Activated CD4-positive, alpha-beta T cell treated with anti-CD3 and anti-CD28 coated beads for 36 hours (primary cell): Measurements from ENCODE around the gene DCP1B. TPM values are rescaled to one million over a fixed set of nuclear protein-coding genes. Genes with fewer than 3 reads are reported as not detected.
"Not testable (repeated sequence)": the region's sequence is repeated elsewhere in the genome, so short reads cannot be mapped to it uniquely, and the experiment has no call there.

ENCODE experiments used
- ATAC-seq: fragments of 200-7000 bp; cut with Tn5 transposase; one replicate; pipeline ENCODE4 v1.10.0; 2021; ENCODE audit warnings: mild to moderate bottlenecking, moderate library complexity
- CTCF ChIA-PET: fragments of 350-600 bp; sonication (Branson Sonifier 250); formaldehyde crosslinking; loops from one replicate; lab custom pipeline; 2021; ENCODE audit warnings: antibody characterized with exemption; lab: Charles Lee
- POLR2A ChIA-PET: fragments of 350-600 bp; sonication (Branson Sonifier 250); formaldehyde crosslinking; loops from one replicate; lab custom pipeline; 2021; ENCODE audit warnings: antibody characterized with exemption, inconsistent platforms; lab: Charles Lee
- DNase-seq: peaks from one replicate; pipeline ENCODE4 v3.0.0-alpha.2; 2020
- H3K27ac Mint-ChIP-seq: one replicate; pipeline ENCODE4 v1.8.0; 2021; ENCODE audit warnings: mixed read lengths
- H3K27me3 Mint-ChIP-seq: one replicate; pipeline ENCODE4 v1.8.0; 2021; ENCODE audit warnings: mixed read lengths
- H3K36me3 Mint-ChIP-seq: one replicate; pipeline ENCODE4 v1.8.0; 2021; ENCODE audit warnings: low read depth, mixed read lengths
- H3K4me1 Mint-ChIP-seq: one replicate; pipeline ENCODE4 v1.8.0; 2021; ENCODE audit warnings: mixed read lengths
- H3K4me3 Mint-ChIP-seq: one replicate; pipeline ENCODE4 v1.8.0; 2021; ENCODE audit warnings: mild to moderate bottlenecking, moderate library complexity, mixed read lengths
- H3K9me3 Mint-ChIP-seq: one replicate; pipeline ENCODE4 v1.8.0; 2021; ENCODE audit warnings: low read depth, mixed read lengths
- intact Hi-C, 2 experiments: fragments of 100-400 bp; cut with DNase I in 1 of 2; cut with micrococcal nuclease in 1 of 2; formaldehyde crosslinking; loops; one replicate each; pipeline versions ENCODE4 v1.14.2 to v1.15.1; 2022 to 2024; cut with DNase I, micrococcal nuclease
- total RNA-seq, 2 experiments: library from RNA; stranded (reverse); gene quantifications; one replicate each; pipeline ENCODE4 v1.2.3, GENCODE V29; 2021

The DCP1B gene
- total RNA-seq, 2 experiments from 2014 or later: 14.5 to 16.1 TPM

- H3K27ac Mint-ChIP-seq: no peak overlapping the region
- peaks cover 3% of the 10 kb centered on the region for H3K4me1 Mint-ChIP-seq
- no peaks in the 10 kb centered on the region for H3K27me3 Mint-ChIP-seq
- peaks cover 39% of the 10 kb centered on the region for H3K36me3 Mint-ChIP-seq
- no peak overlapping the region for H3K4me3 Mint-ChIP-seq
- intact Hi-C loops: no loop called here
- ChIA-PET POLR2A (no interaction called here), CTCF (interaction anchor here (0.8 kb wide), 1 partner anchor 12 kb away, joined by 3 read pairs; no protein-coding TSS in a partner anchor)
- no peak for DNase-seq
- ATAC-seq: no peak
- H3K9me3 Mint-ChIP-seq: peaks cover 2% of the 10 kb centered on the region
These were observed 58.0 kb downstream of the DCP1B start for GRCh38 chr12:1946296-1946695.

DNA sequence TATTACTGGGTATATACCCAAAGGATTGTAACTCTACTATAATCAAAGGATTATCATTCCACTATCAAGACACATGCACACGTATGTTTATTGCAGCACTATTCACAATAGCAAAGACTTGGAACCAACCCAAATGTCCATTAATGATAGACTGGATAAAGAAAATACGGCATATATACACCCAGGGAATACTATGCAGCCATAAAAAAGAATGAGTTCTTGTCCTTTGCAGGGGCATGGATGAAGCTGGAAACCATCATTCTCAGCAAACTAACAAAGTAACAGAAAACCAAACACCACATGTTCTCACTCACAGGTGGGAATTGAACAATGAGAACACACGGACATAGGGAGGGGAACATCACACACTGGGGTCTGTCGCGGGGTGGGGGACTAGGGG lies 58.8 kb downstream of the DCP1B start:
- H3K4me1 Mint-ChIP-seq, intact Hi-C loops, DNase-seq, ATAC-seq, H3K9me3 Mint-ChIP-seq, H3K27ac Mint-ChIP-seq, POLR2A ChIA-PET, H3K27me3 Mint-ChIP-seq, H3K4me3 Mint-ChIP-seq: not testable (repeated sequence)
- peaks cover 44% of the 10 kb centered on the region for H3K36me3 Mint-ChIP-seq
- CTCF ChIA-PET: interaction anchor here (0.8 kb wide), 1 partner anchor 12 kb away, joined by 3 read pairs; no protein-coding TSS in a partner anchor

DNA sequence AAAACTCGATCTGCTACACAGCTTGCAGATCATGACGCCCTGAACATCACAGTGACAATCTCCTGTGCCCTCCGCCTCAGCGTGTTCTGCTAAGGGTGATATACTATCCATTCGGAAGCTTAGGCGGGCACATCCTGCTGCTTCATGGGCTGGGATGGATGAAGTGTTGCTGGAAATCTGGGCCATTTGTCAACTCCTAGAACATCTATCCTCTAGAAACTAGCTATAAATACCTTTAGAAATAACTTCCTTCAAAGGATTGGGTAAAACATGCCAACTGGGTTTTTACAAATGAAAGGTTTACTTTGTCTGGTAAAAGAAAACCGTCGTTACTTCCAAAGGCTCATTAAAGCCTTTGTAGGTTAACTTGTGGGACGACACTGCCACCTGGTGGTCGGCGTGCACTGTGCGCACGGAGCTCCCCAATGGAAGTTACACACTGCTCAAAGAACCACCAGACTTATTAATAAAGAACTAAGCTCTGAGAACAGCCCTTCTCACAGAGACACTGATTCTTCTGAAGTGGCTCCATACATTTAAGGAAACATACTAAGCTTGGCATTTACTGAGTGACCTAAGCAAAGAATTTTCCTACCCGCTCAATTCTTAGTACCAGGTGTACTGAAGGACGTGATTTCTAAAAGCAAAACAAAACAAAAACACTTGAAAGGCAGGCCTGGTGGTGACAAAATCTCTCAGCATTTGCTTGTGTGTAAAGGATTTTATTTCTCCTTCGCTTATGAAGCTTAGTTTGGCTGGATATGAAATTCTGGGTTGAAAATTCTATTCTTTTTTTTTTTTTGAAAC lies 64.3 kb downstream of the DCP1B start:
- Mint-ChIP-seq H3K9me3 (peaks cover under 1% of the 10 kb centered on the region), H3K27me3 (no peaks in the 10 kb centered on the region), H3K27ac (no peak overlapping the region), H3K4me3 (no peak overlapping the region), H3K36me3 (peaks cover 19% of the 10 kb centered on the region), H3K4me1 (peaks cover 4% of the 10 kb centered on the region)
- intact Hi-C loops: loop anchor here (1.0 to 5.0 kb wide), 7 partner anchors 144 to 308 kb away; no protein-coding TSS in a partner anchor
- DNase-seq: peak; percentile 94
- POLR2A ChIA-PET: interaction anchor here (0.6 to 1.0 kb wide), 4 partner anchors 64 to 145 kb away, joined by 3 to 6 read pairs (median 4); partner anchors contain the start of gene DCP1B
- peak; percentile 97 for ATAC-seq
- CTCF ChIA-PET: interaction anchor here (0.6 to 3.8 kb wide), 69 partner anchors 9 to 824 kb away, joined by 3 to 126 read pairs (median 4); partner anchors contain the start of gene CACNA2D4

DNA sequence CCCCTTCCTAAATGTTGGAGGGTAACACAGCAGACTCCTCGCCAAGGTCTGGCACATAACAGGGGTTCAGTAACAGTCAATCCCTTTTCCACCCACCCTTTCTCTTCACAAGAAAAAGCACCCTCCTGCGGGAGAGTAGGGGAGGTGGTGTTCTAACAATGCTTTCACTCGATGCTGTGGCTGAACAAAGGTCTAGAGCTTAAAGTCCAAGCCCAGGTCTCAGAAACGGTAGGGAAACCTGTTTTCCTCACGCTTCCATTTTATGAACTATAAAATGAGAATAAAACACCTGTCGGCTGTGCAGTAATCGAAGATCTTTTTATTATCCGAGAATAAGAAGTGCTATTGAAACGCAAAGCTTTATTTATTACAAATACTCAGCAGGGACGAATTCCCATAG lies 64.9 kb downstream of the DCP1B start:
- Mint-ChIP-seq H3K4me1 (peaks cover 4% of the 10 kb centered on the region), H3K36me3 (peaks cover 14% of the 10 kb centered on the region), H3K9me3 (no peaks in the 10 kb centered on the region), H3K4me3 (no peak overlapping the region), H3K27me3 (no peaks in the 10 kb centered on the region), H3K27ac (no peak overlapping the region)
- POLR2A ChIA-PET: interaction anchor here (0.6 to 1.0 kb wide), 3 partner anchors 65 to 144 kb away, joined by 3 to 6 read pairs (median 4); partner anchors contain the start of gene DCP1B
- DNase-seq: no peak
- no peak for ATAC-seq
- intact Hi-C loops: no loop called here
- CTCF ChIA-PET: interaction anchor here (0.6 to 3.8 kb wide), 55 partner anchors 8 to 825 kb away, joined by 3 to 126 read pairs (median 5); partner anchors contain the start of gene CACNA2D4

- Mint-ChIP-seq H3K27ac (no peak overlapping the region), H3K4me3 (no peak overlapping the region), H3K36me3 (peaks cover 5% of the 10 kb centered on the region), H3K4me1 (peaks cover 4% of the 10 kb centered on the region), H3K27me3 (no peaks in the 10 kb centered on the region), H3K9me3 (no peaks in the 10 kb centered on the region)
- CTCF ChIA-PET: interaction anchor here (3.8 kb wide), 1 partner anchor 143 kb away, joined by 126 read pairs; no protein-coding TSS in a partner anchor
- intact Hi-C loops: no loop called here
- ATAC-seq (no peak), DNase-seq (no peak)
- POLR2A ChIA-PET: no interaction called here
These were observed 66.6 kb downstream of the DCP1B start for GRCh38 chr12:1937481-1938224.

DNA sequence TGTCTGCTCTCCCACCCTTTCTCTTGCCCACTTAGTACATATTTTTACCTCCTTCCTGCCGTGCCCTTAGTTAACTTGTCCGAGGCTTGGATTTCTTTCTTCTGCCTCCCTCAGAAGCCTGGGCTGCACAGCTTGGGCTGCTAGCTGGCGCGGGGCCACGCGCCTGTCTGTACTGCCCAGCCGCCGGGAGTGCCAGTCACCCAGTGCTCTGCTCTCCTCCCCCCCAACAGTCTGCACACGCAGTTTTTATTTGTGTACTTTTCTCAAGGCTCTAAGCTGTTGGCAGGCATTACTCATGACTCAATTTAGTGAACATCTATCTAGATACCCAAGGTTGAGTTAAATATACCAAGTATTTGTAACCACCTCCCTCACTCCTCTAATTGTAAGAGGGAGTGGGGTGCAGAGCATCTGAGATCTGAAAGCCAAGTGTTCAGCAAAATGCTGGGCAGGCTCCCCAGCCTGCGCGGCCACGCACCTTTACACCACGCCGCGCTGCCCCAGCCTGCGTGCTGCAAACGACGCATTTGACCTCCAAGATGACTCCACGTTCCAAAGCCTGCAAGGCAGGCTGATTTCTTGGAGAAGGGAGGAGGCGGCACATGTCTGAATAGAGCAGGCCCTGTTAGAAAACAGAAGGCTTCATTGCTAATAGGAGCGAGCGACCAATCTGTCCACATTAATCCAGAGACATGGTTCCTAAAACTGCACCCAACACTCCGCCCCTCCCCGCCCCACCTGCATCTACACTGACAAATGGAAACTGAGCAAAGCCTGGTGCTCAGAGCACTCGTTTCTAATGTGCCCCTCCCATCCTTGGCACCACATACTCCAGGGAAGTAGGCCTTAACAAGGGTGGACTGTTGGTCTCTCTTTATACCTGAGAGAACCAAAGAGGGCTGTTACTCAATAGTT lies 67.6 kb downstream of the DCP1B start:
- H3K4me3 Mint-ChIP-seq: no peak overlapping the region
- no peaks in the 10 kb centered on the region for H3K9me3 Mint-ChIP-seq
- no peak for ATAC-seq
- intact Hi-C loops: no loop called here
- CTCF ChIA-PET: interaction anchor here (0.6 to 1.5 kb wide), 2 partner anchors 139 to 284 kb away, joined by 3 to 4 read pairs; no protein-coding TSS in a partner anchor
- H3K27me3 Mint-ChIP-seq: no peaks in the 10 kb centered on the region
- H3K36me3 Mint-ChIP-seq: peaks cover 5% of the 10 kb centered on the region
- POLR2A ChIA-PET: no interaction called here
- DNase-seq: no peak
- no peak overlapping the region for H3K27ac Mint-ChIP-seq
- H3K4me1 Mint-ChIP-seq: peaks cover 4% of the 10 kb centered on the region

DNA sequence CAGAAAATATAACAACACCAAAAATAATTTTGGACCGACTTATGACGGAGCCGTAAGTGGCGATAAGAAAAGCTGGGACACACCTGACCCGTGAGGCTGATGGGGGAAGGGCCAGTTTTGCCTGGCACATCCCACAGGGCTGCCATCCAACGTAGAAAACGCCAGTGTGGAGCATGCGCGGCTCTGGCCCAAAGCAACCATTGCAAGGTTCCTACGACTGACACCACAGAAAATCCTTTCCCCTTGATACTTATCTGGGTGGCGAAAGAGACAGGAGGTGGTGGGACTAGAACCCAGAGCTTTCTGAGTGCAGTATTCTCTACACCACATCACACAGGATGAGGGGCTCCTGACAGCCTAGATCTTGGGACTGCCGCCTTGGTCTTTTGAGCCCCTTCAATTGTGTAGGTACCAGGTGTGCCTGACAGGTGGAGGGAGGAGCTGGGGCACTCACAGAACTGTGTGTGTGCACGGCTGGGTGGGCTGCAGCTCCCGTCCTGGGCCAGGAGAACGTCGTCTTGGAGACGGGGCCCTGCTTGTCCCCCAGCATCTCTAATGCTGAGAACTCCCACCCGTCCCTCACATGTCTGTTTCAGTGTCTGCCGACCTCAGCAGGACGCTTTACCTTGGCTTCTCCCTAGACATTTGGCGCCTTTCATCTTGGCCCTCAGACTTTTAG lies 68.4 kb downstream of the DCP1B start:
- H3K4me1 Mint-ChIP-seq: peaks cover 4% of the 10 kb centered on the region
- intact Hi-C loops: no loop called here
- H3K4me3 Mint-ChIP-seq: no peak overlapping the region
- H3K36me3 Mint-ChIP-seq: peaks cover 2% of the 10 kb centered on the region
- DNase-seq: no peak
- CTCF ChIA-PET: interaction anchor here (0.6 to 1.5 kb wide), 2 partner anchors 138 to 283 kb away, joined by 3 to 4 read pairs; no protein-coding TSS in a partner anchor
- POLR2A ChIA-PET: interaction anchor here (0.6 kb wide), 1 partner anchor 459 kb away, joined by 5 read pairs; no protein-coding TSS in a partner anchor
- ATAC-seq: no peak
- no peaks in the 10 kb centered on the region for H3K9me3 Mint-ChIP-seq
- H3K27me3 Mint-ChIP-seq: no peaks in the 10 kb centered on the region
- H3K27ac Mint-ChIP-seq: no peak overlapping the region

GRCh38 chr12:1935242-1935641 lies 69.0 kb downstream of the DCP1B start:
- no peak for DNase-seq
- no peaks in the 10 kb centered on the region for H3K36me3 Mint-ChIP-seq
- H3K27me3 Mint-ChIP-seq: no peaks in the 10 kb centered on the region
- no peak overlapping the region for H3K4me3 Mint-ChIP-seq
- H3K27ac Mint-ChIP-seq: no peak overlapping the region
- peaks cover 4% of the 10 kb centered on the region for H3K4me1 Mint-ChIP-seq
- no peaks in the 10 kb centered on the region for H3K9me3 Mint-ChIP-seq
- intact Hi-C loops: no loop called here
- ChIA-PET CTCF (interaction anchor here (1.4 to 1.5 kb wide), 2 partner anchors 144 to 282 kb away, joined by 4 read pairs; no protein-coding TSS in a partner anchor), POLR2A (no interaction called here)
- no peak for ATAC-seq

- no peak for ATAC-seq
- H3K4me1 Mint-ChIP-seq: peaks cover 2% of the 10 kb centered on the region
- intact Hi-C loops: no loop called here
- no peaks in the 10 kb centered on the region for H3K9me3 Mint-ChIP-seq
- H3K27ac Mint-ChIP-seq: no peak overlapping the region
- H3K4me3 Mint-ChIP-seq: no peak overlapping the region
- no peak for DNase-seq
- POLR2A ChIA-PET: interaction anchor here (0.5 kb wide), 1 partner anchor 191 kb away, joined by 5 read pairs; no protein-coding TSS in a partner anchor
- no peaks in the 10 kb centered on the region for H3K36me3 Mint-ChIP-seq
- no peaks in the 10 kb centered on the region for H3K27me3 Mint-ChIP-seq
- CTCF ChIA-PET: interaction anchor here (1.4 kb wide), 1 partner anchor 144 kb away, joined by 4 read pairs; no protein-coding TSS in a partner anchor
These were observed 69.4 kb downstream of the DCP1B start for GRCh38 chr12:1934831-1935230.

- no peaks in the 10 kb centered on the region for H3K36me3 Mint-ChIP-seq
- no peaks in the 10 kb centered on the region for H3K9me3 Mint-ChIP-seq
- intact Hi-C loops: no loop called here
- no peaks in the 10 kb centered on the region for H3K27me3 Mint-ChIP-seq
- no peak overlapping the region for H3K4me3 Mint-ChIP-seq
- ATAC-seq: no peak
- ChIA-PET CTCF (interaction anchor here (1.4 kb wide), 1 partner anchor 143 kb away, joined by 4 read pairs; no protein-coding TSS in a partner anchor), POLR2A (interaction anchor here (0.5 kb wide), 1 partner anchor 191 kb away, joined by 5 read pairs; no protein-coding TSS in a partner anchor)
- H3K27ac Mint-ChIP-seq: no peak overlapping the region
- H3K4me1 Mint-ChIP-seq: no peaks in the 10 kb centered on the region
- DNase-seq: no peak
These were observed 70.2 kb downstream of the DCP1B start for GRCh38 chr12:1934068-1934467.
